ENCODE results near the gene KIAA1191. TPM values are rescaled to one million over a fixed set of nuclear protein-coding genes. Genes with fewer than 3 reads are reported as not detected.

KIAA1191 gene
- total RNA-seq, 8 experiments from 2014 or later, result 65.1 to 111 (median 78.7) TPM

GRCh38 chr5:176397736-176398420 is 36.3 kb upstream of the KIAA1191 start:
- no peak overlapping the region for H3K27ac ChIP-seq
- in situ Hi-C loops (cut with MboI; ENCODE audit: low pct_unique_long_range_greater_than_20kb in 2 of 9, low sequenced_read_pairs in 9 of 9, unreplicated experiment in 9 of 9), result no loop called here
- ATAC-seq (replicated peaks in 6 of 8), result no peak

GRCh38 chr5:176396330-176396729 is 34.8 kb upstream of the KIAA1191 start:
- 25 to 100% (median 59%) methylated on average over 2 to 6 of the region's 6 CpGs; no CpG with 5 or more reads in 4 of the 10 experiments for WGBS, 10 experiments
- Histone ChIP-seq H3K4me3 (no peak overlapping the region), H3K27ac (peak overlapping the region; percentile 75 to 78), H3K4me1 (replicated peaks in 1 of 2) (peaks cover 8 to 17% of the 10 kb centered on the region in 2 donors)
- in situ Hi-C loops (cut with MboI; ENCODE audit: low pct_unique_long_range_greater_than_20kb in 2 of 9, low sequenced_read_pairs in 9 of 9, unreplicated experiment in 9 of 9), result no loop called here
- peak in 5 of 8 experiments; percentile 58 to 73 (median 68) for ATAC-seq (replicated peaks in 6 of 8)

More at GRCh38 chr5:176397736-176398420, 36.3 kb upstream of the KIAA1191 start:
- 88 to 100% (median 94%) methylated on average over 1 to 6 of the region's 18 CpGs; no CpG with 5 or more reads in 5 of the 10 experiments for WGBS, 10 experiments
- H3K4me1 ChIP-seq (replicated peaks in 1 of 2), result peaks cover 8 to 17% of the 10 kb centered on the region in 2 donors
- no peak overlapping the region for H3K4me3 ChIP-seq

DNA sequence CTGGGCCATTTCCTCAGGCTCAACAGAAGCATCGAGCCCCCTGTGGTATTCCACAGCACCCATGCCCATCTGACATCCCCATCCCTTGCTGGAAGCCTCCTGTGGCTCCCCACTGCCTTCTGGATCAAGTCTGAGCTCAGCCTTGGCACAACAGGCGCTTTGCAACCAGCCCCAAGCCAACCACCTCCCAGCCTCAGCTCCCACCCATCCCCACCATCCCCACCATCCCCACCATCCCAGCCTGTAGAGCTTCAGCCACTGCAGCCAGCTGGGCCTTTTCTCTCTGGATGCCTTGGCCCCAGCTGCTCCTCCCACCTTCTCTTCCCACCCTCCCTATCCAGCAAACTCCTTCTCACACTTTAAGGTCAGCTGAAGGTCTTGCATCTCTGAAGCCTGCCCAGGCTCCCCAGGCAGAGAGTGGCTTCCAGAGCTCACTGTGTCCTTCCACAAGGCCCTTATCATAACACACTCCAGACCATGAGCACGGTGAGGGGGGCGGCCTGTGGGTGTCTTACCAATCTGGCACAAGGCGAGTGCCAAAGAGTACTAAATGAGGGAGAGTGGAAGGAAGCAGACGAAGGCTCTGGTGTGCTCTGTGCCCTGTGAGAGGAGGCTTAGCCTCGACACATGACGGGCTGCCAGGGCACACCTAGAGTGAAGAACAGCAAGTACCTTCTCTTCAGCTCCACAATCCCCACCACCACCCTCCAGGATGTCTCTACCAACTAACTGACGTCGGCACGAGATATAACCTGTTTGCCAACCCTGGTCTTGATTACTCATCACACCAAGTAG is 33.5 kb upstream of the KIAA1191 start:
- ATAC-seq (replicated peaks in 6 of 8), result peak in 2 of 8 experiments; percentile 10 to 56
- Histone ChIP-seq H3K4me3 (no peak overlapping the region), H3K4me1 (replicated peaks in 1 of 2) (peaks cover 9 to 18% of the 10 kb centered on the region in 2 donors), H3K27ac (no peak overlapping the region)
- WGBS, 10 experiments, result 75 to 92% (median 88%) methylated on average over 1 to 9 of the region's 11 CpGs; no CpG with 5 or more reads in 5 of the 10 experiments
- in situ Hi-C loops (cut with MboI; ENCODE audit: low pct_unique_long_range_greater_than_20kb in 2 of 9, low sequenced_read_pairs in 9 of 9, unreplicated experiment in 9 of 9), result no loop called here

GRCh38 chr5:176394096-176394495 is 32.5 kb upstream of the KIAA1191 start:
- ATAC-seq (replicated peaks in 6 of 8), result no peak
- whole genome bisulfite sequencing, 10 experiments, result 87 to 100% (median 89%) methylated on average over 1 to 4 of the region's 9 CpGs; no CpG with 5 or more reads in 7 of the 10 experiments
- in situ Hi-C loops (cut with MboI; ENCODE audit: low pct_unique_long_range_greater_than_20kb in 2 of 9, low sequenced_read_pairs in 9 of 9, unreplicated experiment in 9 of 9), result no loop called here
- Histone ChIP-seq H3K4me3 (no peak overlapping the region), H3K27ac (no peak overlapping the region), H3K4me1 (replicated peaks in 1 of 2) (peaks cover 15 to 25% of the 10 kb centered on the region in 2 donors)

- H3K4me3 ChIP-seq, result no peak overlapping the region
- in situ Hi-C loops (cut with MboI; ENCODE audit: low pct_unique_long_range_greater_than_20kb in 2 of 9, low sequenced_read_pairs in 9 of 9, unreplicated experiment in 9 of 9), result no loop called here
- WGBS, 10 experiments, result 60 to 100% (median 80%) methylated on average over 1 of the region's 11 CpGs; no CpG with 5 or more reads in 7 of the 10 experiments
- no peak for ATAC-seq (replicated peaks in 6 of 8)
- no peak overlapping the region for H3K27ac ChIP-seq
- H3K4me1 ChIP-seq (replicated peaks in 1 of 2), result peaks cover 16 to 25% of the 10 kb centered on the region in 2 donors
Measured at GRCh38 chr5:176392526-176392925, 31.0 kb upstream of the KIAA1191 start.

- H3K4me3 ChIP-seq, result no peak overlapping the region
- WGBS, 10 experiments, result 93 to 100% (median 100%) methylated on average over 1 to 3 of the region's 4 CpGs; no CpG with 5 or more reads in 4 of the 10 experiments
- H3K27ac ChIP-seq, result no peak overlapping the region
- peaks cover 22 to 30% of the 10 kb centered on the region in 2 donors for H3K4me1 ChIP-seq (replicated peaks in 1 of 2)
- in situ Hi-C loops (cut with MboI; ENCODE audit: low pct_unique_long_range_greater_than_20kb in 2 of 9, low sequenced_read_pairs in 9 of 9, unreplicated experiment in 9 of 9), result no loop called here
- ATAC-seq (replicated peaks in 6 of 8), result no peak
Measured at GRCh38 chr5:176391999-176392398, 30.4 kb upstream of the KIAA1191 start.

DNA sequence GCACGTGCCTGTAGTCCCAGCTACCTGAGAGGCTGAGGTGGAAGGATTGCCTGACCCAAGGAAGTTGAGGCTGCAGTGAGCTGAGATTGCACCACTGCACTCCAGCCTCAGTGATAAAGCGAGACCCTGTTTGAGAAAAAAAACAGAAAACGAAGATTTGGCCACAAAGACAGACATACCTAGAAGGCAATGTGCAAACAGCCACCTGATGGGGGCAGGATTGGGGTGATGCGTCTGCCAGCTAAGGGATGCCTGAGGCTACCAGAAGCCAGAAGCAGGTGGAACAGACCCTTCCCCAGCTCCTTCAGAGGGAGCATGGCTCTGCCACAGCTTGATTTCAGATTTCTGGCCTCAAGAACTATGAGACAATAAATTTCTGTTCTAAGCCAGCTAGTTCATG is 29.9 kb upstream of the KIAA1191 start:
- no peak overlapping the region for H3K27ac ChIP-seq
- WGBS, 10 experiments, result 58 to 100% (median 97%) methylated on average over 1 to 3 of the region's 4 CpGs; no CpG with 5 or more reads in 5 of the 10 experiments
- H3K4me3 ChIP-seq, result no peak overlapping the region
- no peak for ATAC-seq (replicated peaks in 6 of 8)
- in situ Hi-C loops (cut with MboI; ENCODE audit: low pct_unique_long_range_greater_than_20kb in 2 of 9, low sequenced_read_pairs in 9 of 9, unreplicated experiment in 9 of 9), result no loop called here
- H3K4me1 ChIP-seq (replicated peaks in 1 of 2), result peaks cover 19 to 30% of the 10 kb centered on the region in 2 donors

- 20 to 100% (median 43%) methylated on average over 1 to 14 of the region's 41 CpGs for WGBS, 10 experiments
- ATAC-seq (replicated peaks in 6 of 8), result peak; percentile 30 to 46 (median 37)
- Histone ChIP-seq H3K4me3 (peak overlapping the region; percentile 83 to 95 (median 86)), H3K4me1 (replicated peaks in 1 of 2) (peaks cover 16 to 22% of the 10 kb centered on the region in 2 donors), H3K27ac (peak overlapping the region; percentile 89 to 96)
- in situ Hi-C loops (cut with MboI; ENCODE audit: low pct_unique_long_range_greater_than_20kb in 2 of 9, low sequenced_read_pairs in 9 of 9, unreplicated experiment in 9 of 9), result no loop called here
Measured at GRCh38 chr5:176389135-176390123, 27.9 kb upstream of the KIAA1191 start.

GRCh38 chr5:176388444-176389134 is 27.0 kb upstream of the KIAA1191 start, which contains the start of the genes HIGD2A and NOP16:
Gene HIGD2A (plus strand): TSS chr5:176388751. CDS start chr5:176388820, 69 bp downstream.
Gene NOP16 (minus strand): TSS chr5:176388598. CDS start chr5:176388539, 59 bp downstream.
- Histone ChIP-seq H3K4me3 (peak within 1 kb of the TSS; percentile 83 to 95 (median 86)), H3K4me1 (replicated peaks in 1 of 2) (peaks cover 16 to 17% of the 10 kb centered on the region in 2 donors), H3K27ac (peak within 1 kb of the TSS; percentile 94 to 96)
- in situ Hi-C loops (cut with MboI; ENCODE audit: low pct_unique_long_range_greater_than_20kb in 2 of 9, low sequenced_read_pairs in 9 of 9, unreplicated experiment in 9 of 9), result no loop called here
- ATAC-seq (replicated peaks in 6 of 8), result peak; percentile 86 to 95 (median 94)
- WGBS, 10 experiments, result 0 to 2% (median 0%) methylated on average over 2 to 19 of the region's 47 CpGs; no CpG with 5 or more reads in 4 of the 10 experiments

DNA sequence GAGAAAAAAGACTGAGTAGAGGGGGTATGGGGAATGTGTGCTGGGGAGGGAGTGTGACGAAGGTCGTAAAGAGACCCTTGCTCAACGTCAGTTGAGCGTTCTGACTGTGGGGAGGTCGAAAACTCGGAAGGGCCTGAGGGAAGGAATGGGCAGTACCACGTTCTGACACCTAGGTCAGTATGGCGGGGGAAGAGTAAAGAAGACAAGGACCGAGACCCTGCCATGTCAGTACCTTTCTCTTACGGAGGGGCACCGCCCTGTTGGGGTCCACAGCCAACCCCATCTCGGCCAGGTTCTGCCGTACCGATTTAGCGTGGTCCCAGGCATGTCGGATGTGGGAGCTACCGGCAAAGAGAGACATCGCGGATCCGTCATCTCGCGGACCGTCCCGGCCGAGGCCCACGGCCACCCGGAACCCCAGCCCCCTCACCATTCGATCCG is 26.5 kb upstream of the KIAA1191 start:
- 0 to 6% (median 0%) methylated on average over 2 to 9 of the region's 29 CpGs; no CpG with 5 or more reads in 2 of the 10 experiments for WGBS, 10 experiments
- H3K27ac ChIP-seq, result peak overlapping the region; percentile 0 to 96
- H3K4me1 ChIP-seq (replicated peaks in 1 of 2), result peaks cover 16 to 17% of the 10 kb centered on the region in 2 donors
- in situ Hi-C loops (cut with MboI; ENCODE audit: low pct_unique_long_range_greater_than_20kb in 2 of 9, low sequenced_read_pairs in 9 of 9, unreplicated experiment in 9 of 9), result no loop called here
- H3K4me3 ChIP-seq, result peak overlapping the region; percentile 83 to 95 (median 86)
- peak in 5 of 8 experiments; percentile 0 to 11 (median 5) for ATAC-seq (replicated peaks in 6 of 8)

GRCh38 chr5:176387384-176387925 is 25.9 kb upstream of the KIAA1191 start:
- H3K27ac ChIP-seq, result no peak overlapping the region
- WGBS, 10 experiments, result 9 to 83% (median 24%) methylated on average over 2 to 8 of the region's 8 CpGs; no CpG with 5 or more reads in 1 of the 10 experiments
- H3K4me3 ChIP-seq, result peak overlapping the region; percentile 83 to 95 (median 86)
- in situ Hi-C loops (cut with MboI; ENCODE audit: low pct_unique_long_range_greater_than_20kb in 2 of 9, low sequenced_read_pairs in 9 of 9, unreplicated experiment in 9 of 9), result no loop called here
- H3K4me1 ChIP-seq (replicated peaks in 1 of 2), result peaks cover 16 to 17% of the 10 kb centered on the region in 2 donors
- ATAC-seq (replicated peaks in 6 of 8), result no peak
